Effector memory CD8-positive, alpha-beta T cell (primary cell): ENCODE data around the gene TMEM247.
"Not testable (repeated sequence)": the region's sequence is repeated elsewhere in the genome, so short reads cannot be mapped to it uniquely, and the experiment has no call there.

Experiments used
- ATAC-seq: fragments of 150-1000 bp; cut with Tn5 transposase; replicated peaks from 2 replicates; pipeline ENCODE4 v1.10.0; 2021; ENCODE audit warnings: mild to moderate bottlenecking, moderate library complexity
- DNase-seq, 3 experiments: peaks; one replicate each; pipeline ENCODE4 v3.0.0; 2021
- H3K27ac Mint-ChIP-seq, 2 donors: one replicate each; pipeline ENCODE4 v1.8.0; 2022; ENCODE audit warnings: mild to moderate bottlenecking in 2 of 2, mixed read lengths in 2 of 2, moderate library complexity in 2 of 2
- H3K27me3 Mint-ChIP-seq, 2 donors: one replicate each; pipeline ENCODE4 v1.8.0; 2022; ENCODE audit warnings: mixed read lengths in 2 of 2
- H3K36me3 Mint-ChIP-seq: one replicate; pipeline ENCODE4 v1.8.0; 2022; ENCODE audit warnings: mild to moderate bottlenecking, moderate library complexity, mixed read lengths; ENCODE audit not compliant: insufficient read depth
- H3K4me1 Mint-ChIP-seq, 2 donors: one replicate each; pipeline ENCODE4 v1.8.0; 2022; ENCODE audit warnings: low read depth in 2 of 2, mixed read lengths in 2 of 2
- H3K4me3 Mint-ChIP-seq, 2 donors: one replicate each; pipeline ENCODE4 v1.8.0; 2022; ENCODE audit warnings: mild to moderate bottlenecking in 2 of 2, mixed read lengths in 2 of 2, moderate library complexity in 2 of 2
- H3K9me3 Mint-ChIP-seq, 2 donors: one replicate each; pipeline ENCODE4 v1.8.0; 2022; ENCODE audit warnings: mixed read lengths in 2 of 2

Gene TMEM247

GRCh38 chr2:46462936-46463335, 16.4 kb upstream of the TMEM247 start:
- H3K27me3 Mint-ChIP-seq = no peaks in the 10 kb centered on the region
- ATAC-seq (no peak), DNase-seq (no peak)
- no peak overlapping the region for H3K4me3 Mint-ChIP-seq
- H3K27ac Mint-ChIP-seq = no peak overlapping the region
- H3K36me3 Mint-ChIP-seq = no peaks in the 10 kb centered on the region
- H3K4me1 Mint-ChIP-seq = peaks cover 8 to 13% of the 10 kb centered on the region in 2 donors
- no peaks in the 10 kb centered on the region for H3K9me3 Mint-ChIP-seq

GRCh38 chr2:46469116-46469515, 10.2 kb upstream of the TMEM247 start:
- DNase-seq (no peak), ATAC-seq (no peak)
- H3K36me3 Mint-ChIP-seq = no peaks in the 10 kb centered on the region
- H3K9me3 Mint-ChIP-seq = no peaks in the 10 kb centered on the region
- no peak overlapping the region for H3K4me3 Mint-ChIP-seq
- H3K27ac Mint-ChIP-seq = no peak overlapping the region
- peaks cover 6 to 12% of the 10 kb centered on the region in 2 donors for H3K4me1 Mint-ChIP-seq
- no peaks in the 10 kb centered on the region for H3K27me3 Mint-ChIP-seq

- H3K27ac Mint-ChIP-seq = peak overlapping the region in 1 of 2 donors; percentile 9
- no peak for ATAC-seq
- no peaks in the 10 kb centered on the region for H3K27me3 Mint-ChIP-seq
- peaks cover 2 to 7% of the 10 kb centered on the region in 2 donors for H3K4me1 Mint-ChIP-seq
- H3K9me3 Mint-ChIP-seq = no peaks in the 10 kb centered on the region
- H3K36me3 Mint-ChIP-seq = no peaks in the 10 kb centered on the region
- no peak overlapping the region for H3K4me3 Mint-ChIP-seq
- no peak for DNase-seq
These were observed 9.7 kb upstream of the TMEM247 start for GRCh38 chr2:46469700-46470099.

GRCh38 chr2:46470114-46470628, 9.2 kb upstream of the TMEM247 start:
- Mint-ChIP-seq H3K27ac (peak overlapping the region; percentile 9 to 68), H3K27me3 (no peaks in the 10 kb centered on the region), H3K4me3 (no peak overlapping the region), H3K9me3 (peaks cover 0 to 4% of the 10 kb centered on the region in 2 donors), H3K4me1 (peaks cover 2 to 6% of the 10 kb centered on the region in 2 donors), H3K36me3 (no peaks in the 10 kb centered on the region)
- DNase-seq = no peak
- peak; percentile 31 for ATAC-seq

GRCh38 chr2:46471019-46471583, 8.3 kb upstream of the TMEM247 start:
- Mint-ChIP-seq H3K27me3 (no peaks in the 10 kb centered on the region), H3K27ac (peak overlapping the region in 1 of 2 donors; percentile 68), H3K36me3 (no peaks in the 10 kb centered on the region), H3K4me1 (peaks cover 2 to 6% of the 10 kb centered on the region in 2 donors), H3K9me3 (peaks cover 0 to 4% of the 10 kb centered on the region in 2 donors), H3K4me3 (no peak overlapping the region)
- no peak for ATAC-seq
- no peak for DNase-seq

- ATAC-seq = no peak
- Mint-ChIP-seq H3K4me3 (no peak overlapping the region), H3K27me3 (no peaks in the 10 kb centered on the region), H3K27ac (no peak overlapping the region), H3K4me1 (peaks cover 2 to 7% of the 10 kb centered on the region in 2 donors), H3K9me3 (peaks cover 0 to 4% of the 10 kb centered on the region in 2 donors), H3K36me3 (no peaks in the 10 kb centered on the region)
- no peak for DNase-seq
These were observed 7.7 kb upstream of the TMEM247 start for GRCh38 chr2:46471697-46472096.

- H3K9me3 Mint-ChIP-seq, H3K27me3 Mint-ChIP-seq, H3K4me3 Mint-ChIP-seq, DNase-seq, ATAC-seq, H3K27ac Mint-ChIP-seq, H3K36me3 Mint-ChIP-seq: not testable (repeated sequence)
- H3K4me1 Mint-ChIP-seq = peaks cover 7 to 12% of the 10 kb centered on the region in 2 donors
These were observed 7.2 kb upstream of the TMEM247 start for GRCh38 chr2:46472165-46472564.

GRCh38 chr2:46477462-46477861, 1.9 kb upstream of the TMEM247 start:
- Mint-ChIP-seq H3K27ac (peak overlapping the region; percentile 38 to 67), H3K4me3 (peak overlapping the region; percentile 59 to 69), H3K4me1 (peaks cover 14 to 21% of the 10 kb centered on the region in 2 donors)
- H3K27me3 Mint-ChIP-seq, H3K36me3 Mint-ChIP-seq, ATAC-seq, H3K9me3 Mint-ChIP-seq: not testable (repeated sequence)
- DNase-seq = peak in 2 of 3 experiments; percentile 13 to 42

- no peak for DNase-seq
- Mint-ChIP-seq H3K4me1 (peaks cover 14 to 21% of the 10 kb centered on the region in 2 donors), H3K4me3 (peak overlapping the region; percentile 59 to 69), H3K36me3 (no peaks in the 10 kb centered on the region), H3K9me3 (peaks cover 0 to 4% of the 10 kb centered on the region in 2 donors), H3K27me3 (no peaks in the 10 kb centered on the region), H3K27ac (peak overlapping the region; percentile 38 to 67)
- no peak for ATAC-seq
These were observed 1.4 kb upstream of the TMEM247 start for GRCh38 chr2:46477925-46478324.

- no peaks in the 10 kb centered on the region for H3K36me3 Mint-ChIP-seq
- DNase-seq = no peak
- H3K27ac Mint-ChIP-seq = no peak overlapping the region
- peaks cover 14 to 21% of the 10 kb centered on the region in 2 donors for H3K4me1 Mint-ChIP-seq
- no peak overlapping the region for H3K4me3 Mint-ChIP-seq
- ATAC-seq = no peak
- H3K9me3 Mint-ChIP-seq = no peaks in the 10 kb centered on the region
- peaks cover 0 to 12% of the 10 kb centered on the region in 2 donors for H3K27me3 Mint-ChIP-seq
These were observed 1.2 kb downstream of the TMEM247 start for GRCh38 chr2:46480562-46480961.

GRCh38 chr2:46481198-46482193, 2.1 kb downstream of the TMEM247 start:
- H3K27me3 Mint-ChIP-seq = peaks cover 0 to 16% of the 10 kb centered on the region in 2 donors
- no peak overlapping the region for H3K27ac Mint-ChIP-seq
- ATAC-seq (no peak), DNase-seq (no peak)
- H3K36me3 Mint-ChIP-seq = no peaks in the 10 kb centered on the region
- H3K9me3 Mint-ChIP-seq = no peaks in the 10 kb centered on the region
- H3K4me3 Mint-ChIP-seq = no peak overlapping the region
- peaks cover 14 to 21% of the 10 kb centered on the region in 2 donors for H3K4me1 Mint-ChIP-seq

- Mint-ChIP-seq H3K27ac (no peak overlapping the region), H3K9me3 (no peaks in the 10 kb centered on the region), H3K4me3 (no peak overlapping the region), H3K27me3 (peaks cover 0 to 16% of the 10 kb centered on the region in 2 donors), H3K36me3 (no peaks in the 10 kb centered on the region), H3K4me1 (peaks cover 7 to 13% of the 10 kb centered on the region in 2 donors)
- ATAC-seq (no peak), DNase-seq (no peak)
These were observed 3.1 kb downstream of the TMEM247 start for GRCh38 chr2:46482490-46482889.

- H3K4me3 Mint-ChIP-seq = no peak overlapping the region
- H3K9me3 Mint-ChIP-seq = no peaks in the 10 kb centered on the region
- H3K4me1 Mint-ChIP-seq = no peaks in the 10 kb centered on the region
- ATAC-seq (no peak), DNase-seq (no peak)
- H3K36me3 Mint-ChIP-seq = no peaks in the 10 kb centered on the region
- H3K27me3 Mint-ChIP-seq = peaks cover 0 to 16% of the 10 kb centered on the region in 2 donors
- no peak overlapping the region for H3K27ac Mint-ChIP-seq
These were observed 5.6 kb downstream of the TMEM247 start for GRCh38 chr2:46485002-46485401.
